ENCODE results near the gene ABCD4. TPM values are rescaled to one million over a fixed set of nuclear protein-coding genes. Genes with fewer than 3 reads are reported as not detected.

ABCD4 gene
- total RNA-seq, 1 experiment from 2014 or later = 45.3 TPM

GRCh38 chr14:74263181-74263580, 39.6 kb downstream of the ABCD4 start:
- Histone ChIP-seq H3K36me3 (ENCODE audit: control insufficient read depth in 1 of 2, insufficient read depth in 2 of 2, low read length in 2 of 2) (no peaks in the 10 kb centered on the region), H3K4me1 (ENCODE audit: control insufficient read depth in 1 of 2, insufficient read depth in 2 of 2, low read length in 2 of 2) (peaks cover 0 to 10% of the 10 kb centered on the region in 2 experiments; a peak in 3 of 4 replicates), H3K9me2 (ENCODE audit: insufficient read depth) (no peaks in the 10 kb centered on the region), H3K4me2 (ENCODE audit: low read length) (no peak overlapping the region), H3K27me3 (ENCODE audit: insufficient read depth, low read length) (no peaks in the 10 kb centered on the region), H3K9me3 (ENCODE audit: control insufficient read depth in 1 of 2, insufficient read depth in 1 of 2, low read depth in 1 of 2, low read length in 2 of 2) (no peaks in the 10 kb centered on the region), H3K27ac (ENCODE audit: low read depth, low read length) (no peak overlapping the region), H3K9ac (ENCODE audit: low read length) (no peak overlapping the region), H3K79me2 (ENCODE audit: insufficient read depth, low read length) (no peaks in the 10 kb centered on the region), H4K20me1 (ENCODE audit: insufficient read depth) (no peaks in the 10 kb centered on the region), H3K4me3 (replicated peaks in 1 of 2; ENCODE audit: low read depth in 1 of 2, low read length in 2 of 2) (no peak overlapping the region), H2AFZ (ENCODE audit: low read depth, low read length, poor library complexity, severe bottlenecking) (no peak overlapping the region)
- TF ChIP-seq POLR2AphosphoS5 (IDR thresholded peaks at IDR 0.05; ENCODE audit: low read depth, low read length) (no peak), MAX (IDR thresholded peaks at IDR 0.05) (no peak), EZH2 (IDR thresholded peaks at IDR 0.05) (no peak), SRF (IDR thresholded peaks at IDR 0.05; ENCODE audit: low read depth) (no peak), REST (IDR thresholded peaks at IDR 0.05; ENCODE audit: low read depth) (no peak; the same call in 1 of the 2 replicates), FOSL1 (IDR thresholded peaks at IDR 0.05; ENCODE audit: low read depth) (no peak), RAD21 (IDR thresholded peaks at IDR 0.05; ENCODE audit: low read depth) (no peak), CEBPB (IDR thresholded peaks at IDR 0.05; ENCODE audit: low read depth) (no peak), ZFX (IDR thresholded peaks at IDR 0.05) (no peak), CTCF (IDR thresholded peaks at IDR 0.05 in 2 of 3, conservative IDR thresholded peaks at IDR 0.05 in 1 of 3; ENCODE audit: borderline replicate concordance in 1 of 3, insufficient read depth in 1 of 3, low read depth in 2 of 3, low read length in 2 of 3) (no peak), ATF3 (IDR thresholded peaks at IDR 0.05) (no peak), ELF1 (IDR thresholded peaks at IDR 0.05; ENCODE audit: borderline replicate concordance, low read depth) (no peak), ZNF274 (IDR thresholded peaks at IDR 0.05; ENCODE audit: low read depth, low read length) (no peak), EGR1 (IDR thresholded peaks at IDR 0.05; ENCODE audit: low read depth) (no peak), CBX3 (IDR thresholded peaks at IDR 0.05; ENCODE audit: low read depth) (no peak), EZH2phosphoT487 (IDR thresholded peaks at IDR 0.05; ENCODE audit: borderline replicate concordance) (no peak), JUND (IDR thresholded peaks at IDR 0.05) (no peak), POLR2A (IDR thresholded peaks at IDR 0.05; ENCODE audit: borderline replicate concordance, extremely low read depth, insufficient read depth, insufficient read length) (no peak)
- no peak for DNase-seq (ENCODE audit: low read depth, low spot score)
- intact Hi-C loops (cut with micrococcal nuclease) = no loop called here
- RAD21 ChIA-PET (ENCODE audit: low non-redundant PET in 1 of 2, low total read pairs in 2 of 2, uncharacterized antibody in 2 of 2, unreplicated experiment in 2 of 2) = no interaction called here
- ATAC-seq = no peak
- POLR2A ChIA-PET = no interaction called here
- CTCF ChIA-PET = no interaction called here
- no TSS peak for BruUV-seq (replicated peaks)
